Upper lobe of left lung (tissue), 6 donors: Measurements from ENCODE around the gene FBXW5. TPM values are rescaled to one million over a fixed set of nuclear protein-coding genes. Genes with fewer than 3 reads are reported as not detected.

Experiments used
- ATAC-seq, 2 donors: fragments of 200-7000 bp; cut with Tn5 transposase; one replicate each; pipeline ENCODE4 v1.9.1; 2022; ENCODE audit warnings: mild to moderate bottlenecking in 2 of 2, moderate library complexity in 2 of 2; ENCODE audit not compliant: low FRiP score in 2 of 2
- DNase-seq, 2 donors: peaks; one replicate each; pipeline ENCODE4 v3.0.0-alpha.2; 2019 to 2020
- H3K27ac ChIP-seq, 4 donors: fragments of 200-600 bp; sonication (generic); one replicate each; pipeline ENCODE4 v1.5.1; 2016 to 2019
- H3K27me3 ChIP-seq, 4 donors: fragments of 200-600 bp; sonication (generic); one replicate each; pipeline ENCODE4 v1.5.1; 2017 to 2019
- H3K36me3 ChIP-seq, 4 donors: fragments of 200-600 bp; sonication (generic); one replicate each; pipeline ENCODE4 v1.5.1; 2016 to 2019
- H3K4me1 ChIP-seq, 4 donors: fragments of 200-600 bp; sonication (generic); one replicate each; pipeline ENCODE4 v1.5.1; 2018 to 2019
- H3K4me3 ChIP-seq, 4 donors: fragments of 200-600 bp; sonication (generic); one replicate each; pipeline ENCODE4 v1.5.1; 2017 to 2019; ENCODE audit warnings: mild to moderate bottlenecking in 2 of 4, moderate library complexity in 1 of 4
- H3K9me3 ChIP-seq, 4 donors: fragments of 200-600 bp; sonication (generic); one replicate each; pipeline ENCODE4 v1.5.1; 2018 to 2019
- CTCF ChIP-seq, 6 experiments: fragments of 450-650 bp in 4 of 6; fragments of 200-600 bp in 2 of 6; sonication (generic) in 2 of 6; IDR thresholded peaks; one replicate each; pipeline ENCODE4 v1.5.1; 2016 to 2019; ENCODE audit warnings: antibody characterized with exemption in 6 of 6
- EP300 ChIP-seq, 4 donors: sonication (generic); formaldehyde crosslinking; IDR thresholded peaks; one replicate each; pipeline ENCODE4 v1.5.1; 2017; ENCODE audit warnings: antibody characterized with exemption in 4 of 4, control low read depth in 2 of 4
- POLR2A ChIP-seq, 4 donors: fragments of 450-650 bp; IDR thresholded peaks; one replicate each; pipeline ENCODE4 v1.5.1; 2016 to 2017; ENCODE audit warnings: antibody characterized with exemption in 4 of 4, mild to moderate bottlenecking in 2 of 4
- POLR2AphosphoS5 ChIP-seq, 2 donors: sonication (generic); formaldehyde crosslinking; IDR thresholded peaks; one replicate each; pipeline ENCODE4 v1.5.1; 2017; ENCODE audit warnings: antibody characterized with exemption in 2 of 2
- WGBS, 2 donors: methylation state at CpG; one replicate each; pipeline ENCODE4 v1.1.5; 2017 to 2018; 5-methylcytosine and 5-hydroxymethylcytosine counted together
- total RNA-seq, 6 donors: library from RNA; depleted of rRNA in 4 of 6; stranded (reverse); fragments of >200 nt in 4 of 6; gene quantifications; one replicate each; pipeline versions ENCODE4 v1.1.0 to v1.2.1, GENCODE V29; 2016 to 2021
- donor health status: DM: no; HTN: no; CAD: no; lungs with moderate emphysema.
- donor health status: DM: no; HTN: yes; CAD: no; lungs with severe emphysema.

Gene FBXW5
- total RNA-seq, 6 donors from 2014 or later, result 93.3 to 191 (median 153) TPM

- no peaks in the 10 kb centered on the region for H3K36me3 ChIP-seq
- H3K4me1 ChIP-seq, result peaks cover 39 to 78% (median 67%) of the 10 kb centered on the region in 4 donors
- H3K27me3 ChIP-seq, result no peaks in the 10 kb centered on the region
- peak overlapping the region; percentile 18 to 55 (median 46) for H3K4me3 ChIP-seq
- H3K27ac ChIP-seq, result peak overlapping the region; percentile 81 to 87 (median 84)
- TF ChIP-seq CTCF (IDR thresholded peaks at IDR 0.05), result peak in 2 of 6 experiments; percentile 6 to 25
- TF ChIP-seq EP300 (IDR thresholded peaks at IDR 0.05), result no peak
- TF ChIP-seq POLR2A (IDR thresholded peaks at IDR 0.05), result no peak
- TF ChIP-seq POLR2AphosphoS5 (IDR thresholded peaks at IDR 0.05), result peak in 1 of 2 donors; percentile 54
- ATAC-seq (peak; percentile 45 to 70), DNase-seq (peak; percentile 73 to 92)
- no peaks in the 10 kb centered on the region for H3K9me3 ChIP-seq
- WGBS, 2 donors, result 1% methylated on average over 34 of the region's 78 CpGs; no CpG with 5 or more reads in 1 of the 2 donors
Measured at GRCh38 chr9:136978073-136978864, 33.7 kb upstream of the FBXW5 start.

- DNase-seq (no peak), ATAC-seq (no peak)
- Histone ChIP-seq H3K27ac (peak overlapping the region; percentile 76 to 85 (median 80)), H3K27me3 (no peaks in the 10 kb centered on the region), H3K36me3 (no peaks in the 10 kb centered on the region), H3K9me3 (no peaks in the 10 kb centered on the region), H3K4me3 (peak overlapping the region; percentile 18 to 55 (median 46)), H3K4me1 (peaks cover 37 to 75% (median 61%) of the 10 kb centered on the region in 4 donors)
- TF ChIP-seq POLR2AphosphoS5 (IDR thresholded peaks at IDR 0.05) (no peak), CTCF (IDR thresholded peaks at IDR 0.05) (peak in 1 of 6 experiments; percentile 8)
- WGBS, 2 donors, result 36% methylated on average over 17 of the region's 33 CpGs; no CpG with 5 or more reads in 1 of the 2 donors
Measured at GRCh38 chr9:136977649-136978072, 33.1 kb upstream of the FBXW5 start.

GRCh38 chr9:136977223-136977622 is 32.7 kb upstream of the FBXW5 start, which contains the start of gene PTGDS:
Gene PTGDS, plus strand, starts transcription at chr9:136977504. Its CDS starts 75 bp downstream, at chr9:136977579.
- H3K4me1 ChIP-seq, result peaks cover 34 to 70% (median 57%) of the 10 kb centered on the region in 4 donors
- TF ChIP-seq POLR2A (IDR thresholded peaks at IDR 0.05) (no peak), POLR2AphosphoS5 (IDR thresholded peaks at IDR 0.05) (peak in 1 of 2 donors; percentile 18), CTCF (IDR thresholded peaks at IDR 0.05) (no peak), EP300 (IDR thresholded peaks at IDR 0.05) (no peak)
- no peak for ATAC-seq

GRCh38 chr9:136975644-136976043 is 31.1 kb upstream of the FBXW5 start:
- Histone ChIP-seq H3K4me3 (peak overlapping the region in 1 of 4 donors; percentile 17), H3K4me1 (peaks cover 33 to 56% (median 46%) of the 10 kb centered on the region in 4 donors), H3K27ac (peak overlapping the region; percentile 42 to 85 (median 73)), H3K36me3 (no peaks in the 10 kb centered on the region), H3K9me3 (no peaks in the 10 kb centered on the region), H3K27me3 (no peaks in the 10 kb centered on the region)
- TF ChIP-seq POLR2A (IDR thresholded peaks at IDR 0.05) (no peak), CTCF (IDR thresholded peaks at IDR 0.05) (peak in 5 of 6 experiments; percentile 28 to 69 (median 61)), POLR2AphosphoS5 (IDR thresholded peaks at IDR 0.05) (peak in 1 of 2 donors; percentile 35)
- WGBS, 2 donors, result 26 to 40% methylated on average over 5 to 13 of the region's 14 CpGs
- ATAC-seq (no peak), DNase-seq (peak; percentile 52 to 81)

More at GRCh38 chr9:136977223-136977622, 32.7 kb upstream of the FBXW5 start, which contains the start of gene PTGDS:
- H3K4me3 ChIP-seq, result peak within 1 kb of the TSS; percentile 18 to 55 (median 46)
- H3K27me3 ChIP-seq, result no peaks in the 10 kb centered on the region
- peak in 1 of 2 donors; percentile 84 for DNase-seq
- H3K36me3 ChIP-seq, result no peaks in the 10 kb centered on the region
- H3K27ac ChIP-seq, result peak within 1 kb of the TSS; percentile 76 to 85 (median 80)
- WGBS, 2 donors, result 62 to 73% methylated on average over 6 to 9 of the region's 10 CpGs
- H3K9me3 ChIP-seq, result no peaks in the 10 kb centered on the region
